Cardiac fibroblast (primary cell): Measurements from ENCODE around the gene LIN7B.

Experiments used
- DNase-seq, 2 donors: peaks; one replicate each; pipeline versions ENCODE4 v3.0.0 to v3.0.0-alpha.2; 2010; ENCODE audit warnings: low read depth in 2 of 2
- H3K4me3 ChIP-seq, 2 donors: replicated peaks in 1 of 2; 1 replicate in 1 of 2; 2 replicates in 1 of 2; pipeline ENCODE4 v1.5.1; 2011; ENCODE audit warnings: low read depth in 2 of 2, low read length in 2 of 2, mild to moderate bottlenecking in 2 of 2, moderate library complexity in 1 of 2
- TF ChIP-seq, protein P1 (sequence below): IDR thresholded peaks from one replicate; pipeline ENCODE4 v1.5.1; 2011; ENCODE audit warnings: low read depth, mild to moderate bottlenecking, low read length, inconsistent platforms

Gene LIN7B

GRCh38 chr19:49128545-49129237 is 14.5 kb downstream of the LIN7B start:
- TF ChIP-seq, protein P1, sequence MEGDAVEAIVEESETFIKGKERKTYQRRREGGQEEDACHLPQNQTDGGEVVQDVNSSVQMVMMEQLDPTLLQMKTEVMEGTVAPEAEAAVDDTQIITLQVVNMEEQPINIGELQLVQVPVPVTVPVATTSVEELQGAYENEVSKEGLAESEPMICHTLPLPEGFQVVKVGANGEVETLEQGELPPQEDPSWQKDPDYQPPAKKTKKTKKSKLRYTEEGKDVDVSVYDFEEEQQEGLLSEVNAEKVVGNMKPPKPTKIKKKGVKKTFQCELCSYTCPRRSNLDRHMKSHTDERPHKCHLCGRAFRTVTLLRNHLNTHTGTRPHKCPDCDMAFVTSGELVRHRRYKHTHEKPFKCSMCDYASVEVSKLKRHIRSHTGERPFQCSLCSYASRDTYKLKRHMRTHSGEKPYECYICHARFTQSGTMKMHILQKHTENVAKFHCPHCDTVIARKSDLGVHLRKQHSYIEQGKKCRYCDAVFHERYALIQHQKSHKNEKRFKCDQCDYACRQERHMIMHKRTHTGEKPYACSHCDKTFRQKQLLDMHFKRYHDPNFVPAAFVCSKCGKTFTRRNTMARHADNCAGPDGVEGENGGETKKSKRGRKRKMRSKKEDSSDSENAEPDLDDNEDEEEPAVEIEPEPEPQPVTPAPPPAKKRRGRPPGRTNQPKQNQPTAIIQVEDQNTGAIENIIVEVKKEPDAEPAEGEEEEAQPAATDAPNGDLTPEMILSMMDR = no peak
- DNase-seq = no peak
- no peak overlapping the region for H3K4me3 ChIP-seq

DNA sequence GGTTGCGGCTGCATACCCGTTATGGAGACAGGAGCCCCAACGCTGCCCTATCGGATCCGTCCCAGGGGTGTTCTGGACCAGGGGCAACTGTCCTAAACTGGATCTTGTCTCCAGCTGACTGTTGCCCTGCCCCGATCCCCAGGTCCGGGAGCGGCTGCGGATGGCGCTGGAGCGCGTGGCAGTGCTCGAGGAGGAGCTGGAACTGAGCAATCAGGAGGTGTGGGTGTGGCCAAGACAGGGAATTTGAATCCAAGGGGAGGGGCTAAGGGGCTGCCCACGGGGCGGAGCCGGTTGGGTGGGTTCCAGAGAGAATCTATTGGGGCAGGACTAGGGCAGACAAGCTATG is 15.0 kb downstream of the LIN7B start:
- DNase-seq = no peak
- no peak overlapping the region for H3K4me3 ChIP-seq

DNA sequence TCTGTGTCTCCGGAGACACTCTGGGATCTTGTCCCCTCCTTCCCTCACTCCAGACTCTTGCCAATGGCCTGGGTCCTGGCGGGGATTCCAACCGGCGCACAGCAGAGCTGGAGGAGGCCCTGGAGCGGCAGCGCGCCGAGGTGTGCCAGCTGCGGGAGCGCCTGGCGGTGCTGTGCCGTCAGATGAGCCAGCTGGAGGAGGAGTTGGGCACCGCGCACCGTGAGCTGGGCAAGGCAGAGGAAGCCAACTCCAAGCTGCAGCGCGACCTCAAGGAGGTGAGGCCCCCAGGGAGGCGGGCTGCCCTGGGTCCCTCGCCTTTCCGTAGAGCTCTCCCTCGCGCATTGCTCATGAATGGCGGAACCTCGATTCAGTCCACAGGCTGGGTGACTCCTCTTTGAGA is 16.2 kb downstream of the LIN7B start:
- TF ChIP-seq, protein P1 = no peak
- H3K4me3 ChIP-seq = no peak overlapping the region
- DNase-seq = no peak

More for the DNA sequence above, 15.0 kb downstream of the LIN7B start:
- TF ChIP-seq, protein P1 = no peak

DNA sequence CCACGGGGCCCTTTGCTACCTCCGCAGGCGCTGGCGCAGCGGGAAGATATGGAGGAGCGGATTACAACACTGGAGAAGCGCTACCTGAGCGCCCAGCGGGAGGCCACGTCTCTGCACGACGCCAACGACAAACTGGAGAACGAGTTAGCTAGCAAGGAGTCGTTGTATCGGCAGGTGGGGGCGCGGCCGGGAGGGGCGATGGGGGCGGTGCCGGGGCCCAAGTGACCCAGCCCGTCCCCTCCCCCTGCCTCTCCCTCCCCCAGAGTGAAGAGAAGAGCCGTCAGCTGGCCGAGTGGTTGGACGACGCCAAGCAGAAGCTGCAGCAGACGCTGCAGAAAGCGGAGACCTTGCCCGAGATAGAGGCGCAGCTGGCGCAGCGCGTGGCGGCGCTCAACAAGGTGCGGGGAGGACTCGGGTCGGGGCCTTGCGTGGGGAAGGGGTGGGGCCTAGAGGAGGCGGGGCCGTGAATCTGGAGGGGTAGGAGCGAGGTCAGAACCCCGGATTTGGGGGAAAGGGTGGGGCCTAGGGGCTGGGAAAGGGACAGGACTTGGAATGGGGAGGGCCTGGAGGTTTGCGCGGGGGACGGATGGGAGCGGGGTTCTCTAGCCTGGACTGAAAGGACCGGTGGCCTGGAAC is 18.9 kb downstream of the LIN7B start:
- peak overlapping the region in 1 of 2 donors; percentile 7 for H3K4me3 ChIP-seq
- TF ChIP-seq, protein P1 = no peak
- no peak for DNase-seq

DNA sequence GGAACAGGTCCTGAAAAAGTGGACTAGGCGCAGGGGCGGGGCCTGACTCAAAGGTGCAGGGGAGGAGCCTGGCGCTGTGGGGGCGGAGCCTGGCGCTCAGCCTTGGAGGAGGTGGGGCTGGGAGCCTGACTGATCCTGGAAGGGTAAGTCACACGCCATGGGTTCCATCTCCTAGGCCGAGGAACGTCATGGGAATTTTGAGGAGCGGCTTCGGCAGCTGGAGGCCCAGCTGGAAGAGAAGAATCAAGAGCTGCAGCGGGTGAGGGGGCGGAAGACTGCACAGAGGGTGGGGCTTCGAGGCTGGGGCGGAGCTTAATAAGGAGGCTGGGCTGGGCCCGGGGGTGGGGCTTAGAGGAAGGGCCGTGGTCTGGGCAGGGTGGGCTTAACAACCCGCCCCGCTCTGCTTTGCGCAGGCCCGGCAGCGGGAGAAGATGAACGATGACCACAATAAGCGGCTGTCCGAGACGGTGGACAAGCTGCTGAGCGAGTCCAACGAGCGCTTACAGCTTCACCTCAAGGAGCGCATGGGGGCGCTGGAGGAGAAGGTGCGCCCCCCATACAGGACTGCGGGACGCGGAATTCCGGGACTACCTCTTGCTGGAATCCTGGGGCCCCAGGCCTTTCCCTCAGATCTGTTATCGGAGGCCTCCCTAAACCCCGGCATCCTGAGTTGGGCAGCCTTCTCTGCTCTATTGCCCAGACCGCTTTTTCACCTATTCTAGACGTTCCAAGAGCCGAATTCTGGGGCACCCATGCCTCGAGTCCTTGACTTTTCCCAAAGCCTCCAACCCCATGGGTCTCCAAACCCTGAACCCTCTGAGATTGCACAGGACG is 19.7 kb downstream of the LIN7B start:
- DNase-seq = peak; percentile 55 to 65
- TF ChIP-seq, protein P1 = no peak
- peak overlapping the region; percentile 7 to 19 for H3K4me3 ChIP-seq

- no peak overlapping the region for H3K4me3 ChIP-seq
- DNase-seq = no peak
- TF ChIP-seq, protein P1 = no peak
Observed at GRCh38 chr19:49135686-49136085, 21.5 kb downstream of the LIN7B start.
